ENCODE measurements around the gene ZXDC.

Gene ZXDC

DNA sequence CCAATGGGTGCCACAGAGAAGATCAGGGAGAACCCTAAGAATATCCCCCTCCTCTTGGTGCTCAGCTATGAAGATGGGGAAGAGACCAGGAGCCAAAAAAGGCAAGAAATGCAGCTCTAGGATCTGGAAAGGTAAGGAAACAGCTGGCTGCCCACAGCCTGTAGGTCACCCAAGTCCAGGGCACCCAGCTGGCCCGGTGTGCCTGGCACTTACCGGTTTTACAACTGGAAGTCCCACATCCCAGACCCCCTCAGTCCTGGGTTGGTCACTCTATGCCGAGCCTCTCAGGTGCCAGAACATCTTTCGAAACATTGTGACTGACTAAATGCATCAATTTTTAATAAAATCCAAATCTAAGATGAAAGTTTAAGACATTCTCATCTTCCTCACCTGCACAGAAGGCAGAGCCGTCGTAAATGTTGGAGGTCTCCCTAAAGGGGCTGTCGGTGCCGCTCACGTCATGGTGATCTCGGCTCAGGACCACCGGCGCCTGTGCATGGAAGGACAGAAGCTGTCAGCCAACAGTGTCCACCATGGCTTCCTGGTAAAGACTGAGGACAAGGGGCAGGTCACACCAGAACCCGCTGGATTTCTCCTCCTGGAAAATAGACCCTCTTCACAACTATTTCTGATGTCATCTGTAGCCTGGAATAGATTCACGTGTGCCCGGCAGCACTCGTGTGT lies 13.3 kb upstream of the ZXDC start:
- DNase-seq = no peak

DNA sequence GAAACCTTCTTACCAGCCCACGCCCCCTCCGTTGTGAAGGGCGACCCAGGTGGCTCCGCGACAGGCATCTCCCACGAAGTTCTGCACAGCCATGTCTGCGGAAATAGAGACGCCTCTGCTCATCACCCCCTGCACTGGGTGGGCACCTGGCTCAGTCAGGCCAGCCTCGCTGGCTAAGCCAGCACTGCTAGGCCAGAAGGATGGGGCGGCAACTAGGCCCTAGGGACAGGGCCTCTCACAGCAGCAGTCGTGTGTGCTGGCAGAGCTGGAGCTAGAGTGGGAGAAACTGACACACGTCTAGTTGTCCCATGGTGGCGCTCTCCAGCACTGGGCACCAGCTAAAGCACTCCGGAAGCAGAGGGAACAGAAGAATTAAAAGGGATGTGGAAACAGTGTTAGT lies 12.5 kb upstream of the ZXDC start:
- DNase-seq = no peak

DNA sequence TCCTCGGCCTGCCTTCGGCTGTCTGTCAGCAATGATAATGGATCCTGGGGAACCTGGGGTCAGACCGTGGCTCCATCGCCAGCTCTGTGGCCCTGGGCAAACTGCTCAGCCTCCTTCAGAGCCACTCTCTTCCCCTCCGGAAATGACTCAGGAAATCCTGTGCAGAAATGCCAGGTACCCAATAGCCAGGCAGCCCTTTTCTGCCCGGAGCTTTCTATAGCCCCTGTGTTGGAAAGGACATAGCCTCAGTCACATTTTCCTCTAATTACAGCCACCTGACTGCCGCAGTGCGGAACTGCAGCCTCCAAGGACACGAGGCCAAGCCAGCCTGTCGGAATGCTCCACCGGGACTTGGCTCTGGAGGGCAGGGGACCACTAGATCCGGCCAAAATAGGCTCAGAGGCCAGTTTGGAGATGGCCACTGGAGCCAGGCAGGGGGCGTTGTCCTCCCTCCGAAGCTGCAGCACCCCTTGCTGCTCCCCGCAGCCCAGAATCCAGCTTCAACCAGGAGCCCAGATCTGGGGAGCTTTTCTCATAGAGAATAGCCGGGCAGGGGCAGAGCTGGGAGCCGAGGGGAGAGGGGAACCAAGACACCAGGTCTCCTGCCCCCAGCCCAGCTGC lies 11.6 kb upstream of the ZXDC start:
- DNase-seq = no peak

DNA sequence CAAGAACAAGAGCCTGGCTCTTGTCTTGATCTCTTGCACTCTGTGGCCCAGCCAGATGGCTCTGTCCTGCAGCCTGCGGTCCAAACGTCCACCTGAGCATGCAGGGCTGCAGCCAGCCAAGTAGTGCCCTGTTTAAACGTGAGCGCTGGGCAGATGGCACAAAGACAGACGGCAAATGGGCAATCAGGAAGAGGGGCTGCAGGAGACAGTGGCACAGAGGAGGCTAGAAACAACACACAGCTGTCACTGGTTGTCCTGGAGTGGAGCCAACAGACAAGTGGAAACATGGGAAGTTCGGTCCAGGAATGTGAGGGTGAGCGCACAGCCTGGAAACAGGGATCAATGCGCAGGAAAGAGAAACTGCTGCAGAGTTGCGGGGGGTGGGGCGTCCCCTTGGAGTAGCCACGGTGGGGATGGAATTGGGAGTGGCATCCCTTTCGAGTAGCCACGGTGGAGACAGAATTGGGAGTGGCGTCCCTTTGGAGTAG lies 10.7 kb upstream of the ZXDC start:
- DNase-seq = no peak

DNA sequence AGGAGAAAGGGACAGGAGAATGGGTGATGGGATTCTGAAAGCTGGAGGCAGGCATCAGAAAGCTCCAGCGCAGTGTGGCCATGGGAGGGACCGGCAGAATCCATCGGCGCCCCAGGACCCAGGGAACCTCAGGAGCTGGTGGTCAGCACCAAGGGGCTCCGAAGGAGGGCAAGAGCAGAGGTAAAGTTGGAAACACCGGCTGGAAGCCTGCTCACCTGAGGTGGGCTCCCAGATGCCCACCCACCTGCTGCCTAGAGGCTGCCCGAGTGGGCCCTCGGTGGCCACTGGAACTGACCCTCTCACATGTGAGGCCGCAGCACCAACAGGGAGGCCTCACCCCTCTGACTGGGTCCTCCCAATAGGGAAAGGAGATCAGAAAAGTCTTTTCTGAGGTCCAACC lies 10.3 kb upstream of the ZXDC start:
- DNase-seq = no peak

DNA sequence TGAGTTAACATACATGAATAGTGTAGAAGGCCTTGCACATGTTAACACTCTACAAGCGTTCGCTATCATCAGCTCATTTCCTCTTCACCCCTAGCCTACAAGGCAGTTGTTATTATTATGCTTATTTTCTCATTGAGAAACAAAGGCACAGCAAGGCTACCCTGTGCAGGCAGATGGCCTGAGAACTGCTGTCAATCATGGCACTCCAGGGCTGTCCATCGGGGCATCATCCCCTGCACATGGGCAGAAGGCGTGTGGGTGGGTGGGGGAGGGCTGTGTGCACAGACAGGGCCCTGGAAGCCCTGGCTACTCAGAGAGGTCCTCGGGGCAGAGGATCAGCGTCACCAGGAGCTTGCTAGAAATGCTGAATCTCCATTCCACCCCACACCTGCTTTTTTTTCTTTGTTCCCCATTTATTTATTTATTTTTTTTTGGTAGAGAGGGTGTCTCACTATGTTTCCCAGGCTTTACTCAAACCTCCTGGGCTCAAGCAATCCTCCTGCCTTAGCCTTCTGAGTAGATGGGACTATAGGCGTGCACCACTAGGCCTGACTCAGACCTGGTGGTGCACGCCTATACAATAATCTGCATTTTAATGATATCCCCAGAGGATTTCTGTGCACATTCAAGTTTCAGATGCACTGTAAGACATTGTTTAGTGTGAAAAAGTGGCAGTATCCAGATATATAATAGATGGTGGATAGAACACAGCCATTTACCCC lies 9.6 kb upstream of the ZXDC start:
- no peak for DNase-seq

DNA sequence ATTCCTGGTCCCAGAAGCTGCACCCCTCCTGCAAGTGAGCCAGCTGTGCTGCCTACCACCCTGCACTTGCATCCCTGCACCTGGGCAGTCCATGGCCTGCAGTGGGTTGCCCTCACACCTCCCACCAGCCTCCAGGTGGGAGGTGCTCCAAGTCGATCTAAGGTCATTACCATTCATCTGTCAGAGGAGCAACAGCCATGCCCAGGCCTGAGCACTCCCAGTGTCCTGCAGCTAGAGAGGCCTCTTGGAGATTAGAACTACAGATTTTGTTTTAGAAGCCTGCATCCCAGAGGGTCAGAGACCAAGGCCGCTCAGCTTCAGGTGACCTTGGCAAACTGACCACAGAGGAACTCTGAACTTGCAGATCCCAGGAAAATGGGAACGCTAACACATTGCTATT lies 9.0 kb upstream of the ZXDC start:
- no peak for DNase-seq

DNA sequence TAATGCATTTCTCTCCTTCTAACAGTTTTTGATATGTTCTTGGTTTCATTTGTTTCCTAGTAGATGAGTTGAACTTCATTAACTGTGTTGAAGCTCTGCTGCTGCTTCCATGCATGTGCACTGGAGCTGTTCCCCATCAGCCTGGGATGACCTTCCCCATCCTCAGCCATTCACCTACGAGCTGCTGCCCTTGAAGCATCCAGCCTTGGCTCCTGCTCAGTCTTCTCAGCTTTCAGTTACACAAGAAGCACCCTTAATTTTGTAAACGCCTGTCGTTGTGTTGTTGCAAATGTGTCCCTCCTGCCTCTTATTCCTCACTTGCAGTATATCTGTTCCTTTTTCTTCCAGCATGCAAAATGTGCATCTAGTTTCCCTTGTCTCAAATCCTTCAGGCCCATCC lies 8.5 kb upstream of the ZXDC start:
- DNase-seq = no peak

DNA sequence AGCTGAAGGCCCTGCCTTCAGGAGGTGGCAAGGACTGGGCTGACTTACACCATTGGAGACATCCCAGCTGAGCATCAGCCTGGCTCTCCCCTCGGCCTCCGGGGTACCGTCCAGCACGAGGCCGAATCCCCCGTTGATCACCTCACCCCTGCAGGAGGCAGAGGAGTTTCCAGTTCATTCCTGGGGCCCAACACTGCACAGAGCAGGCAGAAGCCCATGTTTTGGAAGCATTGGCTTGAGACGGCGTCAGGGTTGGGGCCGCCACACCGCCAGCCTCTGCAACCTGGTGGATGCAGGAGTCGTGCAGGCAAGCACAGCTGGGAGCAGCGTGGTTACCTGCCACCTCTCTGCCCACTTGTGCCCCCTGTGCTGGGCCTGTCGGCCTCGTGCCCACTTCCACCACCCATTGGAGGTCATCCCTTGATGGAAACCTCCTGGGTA lies 7.7 kb upstream of the ZXDC start:
- DNase-seq = no peak

DNA sequence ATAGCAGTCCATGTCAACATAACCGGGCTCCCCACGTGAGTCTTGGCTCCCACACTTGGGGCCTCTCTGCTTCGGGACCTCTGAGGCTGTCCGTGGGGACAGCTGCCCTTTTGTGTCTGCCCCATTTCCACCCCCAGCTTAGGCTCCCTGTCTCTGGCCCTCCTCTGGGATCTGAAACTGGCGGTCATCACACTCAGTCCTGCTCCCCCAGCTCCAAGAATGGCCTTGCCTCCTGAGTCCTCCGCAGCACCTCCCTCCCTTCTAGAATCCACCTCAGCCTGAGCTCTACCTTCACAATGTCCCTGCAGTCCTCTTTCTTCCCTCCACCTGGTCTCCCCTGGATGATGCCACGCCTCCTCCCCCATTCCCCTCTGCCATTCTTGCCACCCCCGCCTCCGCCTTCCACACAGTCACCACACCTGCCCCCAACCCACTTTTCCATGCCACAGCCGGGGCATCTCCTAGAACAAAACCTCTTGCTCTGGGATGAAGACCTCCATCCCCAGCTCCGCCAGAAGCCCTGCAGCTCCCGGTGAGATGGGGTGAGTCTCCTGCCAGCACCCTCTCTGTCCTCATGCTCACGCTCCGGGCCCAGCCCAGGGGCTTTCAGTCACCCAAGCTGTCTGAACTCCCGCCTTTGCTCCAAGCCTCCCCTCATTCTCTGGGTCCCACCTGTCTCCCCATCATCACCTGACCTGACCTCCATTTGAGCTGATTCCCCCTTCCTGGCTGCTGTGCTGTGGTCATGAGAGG lies 7.0 kb upstream of the ZXDC start:
- no peak for DNase-seq

DNA sequence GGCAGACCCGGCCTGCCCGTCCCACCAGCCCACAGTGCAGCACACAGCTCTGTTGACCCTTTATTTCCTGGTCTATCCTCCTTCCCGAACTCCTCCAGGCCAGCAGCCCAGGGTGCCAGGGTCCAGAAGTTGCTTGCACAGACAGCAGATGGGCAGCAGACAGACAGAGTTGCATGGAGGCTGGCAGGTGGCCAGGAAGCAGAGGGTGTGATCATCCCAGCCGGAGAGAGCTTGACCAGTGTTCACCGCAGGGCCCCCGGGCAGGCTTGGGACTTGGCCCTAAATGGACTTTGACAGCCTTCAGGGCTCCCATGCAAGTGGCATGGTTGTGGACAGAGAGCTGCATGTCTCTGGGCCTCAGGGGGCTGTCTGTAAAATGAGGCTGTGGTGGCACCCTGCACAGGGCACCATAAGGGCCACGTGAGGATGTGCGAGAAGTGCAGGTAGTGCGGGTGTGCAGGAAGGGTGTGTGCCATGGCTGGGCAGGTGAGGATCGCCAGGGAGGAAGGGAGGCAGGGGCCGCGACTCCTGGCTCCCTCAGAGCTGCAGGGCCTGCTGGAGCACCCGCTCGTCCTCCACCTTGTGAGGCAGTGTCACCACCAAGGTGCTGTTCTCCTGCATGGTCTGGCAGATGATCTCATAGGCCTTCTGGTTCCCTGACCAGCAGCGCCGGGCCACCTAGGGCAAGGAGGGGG lies 6.3 kb upstream of the ZXDC start:
- no peak for DNase-seq

DNA sequence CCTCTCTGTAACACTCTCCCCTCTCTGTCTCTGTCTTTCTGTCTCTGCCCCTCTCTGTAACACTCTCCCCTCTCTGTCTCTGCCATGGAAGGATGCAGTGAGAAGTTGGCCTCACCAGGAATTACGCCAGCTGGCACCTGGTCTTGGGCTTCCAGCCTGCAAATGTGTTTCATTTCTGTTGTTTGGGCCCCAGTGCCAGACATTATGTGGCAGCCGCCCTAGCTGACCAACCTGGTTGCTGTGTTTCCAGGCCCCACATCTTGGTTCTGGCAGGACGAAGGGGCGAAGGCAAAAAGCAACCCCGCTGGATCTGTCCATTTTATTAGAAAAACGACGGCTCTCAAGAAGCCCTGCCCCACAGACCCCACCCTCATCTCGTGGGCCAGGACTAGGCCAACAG lies 5.2 kb upstream of the ZXDC start:
- DNase-seq = no peak

DNA sequence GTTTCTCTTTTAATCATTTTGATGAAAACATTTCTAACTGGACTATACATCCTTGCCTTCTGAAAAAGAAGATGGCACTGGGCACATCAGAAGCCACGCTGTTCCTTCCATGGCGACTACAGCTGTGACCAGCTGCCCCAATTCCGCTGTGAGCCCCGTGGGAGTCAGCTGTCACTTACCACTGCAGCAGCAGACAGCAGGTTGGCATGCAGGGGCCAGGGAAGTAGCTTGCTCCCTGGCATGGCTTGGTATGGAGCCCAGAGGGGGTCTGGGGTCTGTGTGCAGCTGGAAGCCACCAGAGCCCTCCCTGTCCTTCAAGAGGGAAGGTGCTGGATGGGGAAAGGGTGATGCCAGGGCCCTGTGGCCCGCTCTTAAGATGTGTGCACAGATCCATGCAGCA lies 4.5 kb upstream of the ZXDC start:
- no peak for DNase-seq

DNA sequence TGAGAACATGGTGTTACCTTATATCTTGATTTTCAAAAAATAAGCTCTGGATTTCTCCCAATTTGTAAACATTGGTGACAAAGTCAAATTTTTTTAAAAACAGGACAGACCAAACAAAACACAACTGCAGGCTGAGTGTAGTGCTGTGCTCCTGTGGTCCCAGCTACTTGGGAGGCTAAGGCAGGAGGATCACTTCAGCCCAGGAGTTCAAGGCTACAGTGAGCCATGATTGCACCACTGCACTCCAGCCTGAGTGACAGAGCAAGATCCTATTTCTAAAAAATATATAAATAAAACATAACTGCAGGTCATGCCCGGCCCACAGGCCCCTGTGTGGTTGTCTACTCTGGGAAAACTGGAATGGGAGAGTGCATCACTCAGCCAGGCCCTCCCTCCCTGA lies 4.0 kb upstream of the ZXDC start:
- DNase-seq = no peak

DNA sequence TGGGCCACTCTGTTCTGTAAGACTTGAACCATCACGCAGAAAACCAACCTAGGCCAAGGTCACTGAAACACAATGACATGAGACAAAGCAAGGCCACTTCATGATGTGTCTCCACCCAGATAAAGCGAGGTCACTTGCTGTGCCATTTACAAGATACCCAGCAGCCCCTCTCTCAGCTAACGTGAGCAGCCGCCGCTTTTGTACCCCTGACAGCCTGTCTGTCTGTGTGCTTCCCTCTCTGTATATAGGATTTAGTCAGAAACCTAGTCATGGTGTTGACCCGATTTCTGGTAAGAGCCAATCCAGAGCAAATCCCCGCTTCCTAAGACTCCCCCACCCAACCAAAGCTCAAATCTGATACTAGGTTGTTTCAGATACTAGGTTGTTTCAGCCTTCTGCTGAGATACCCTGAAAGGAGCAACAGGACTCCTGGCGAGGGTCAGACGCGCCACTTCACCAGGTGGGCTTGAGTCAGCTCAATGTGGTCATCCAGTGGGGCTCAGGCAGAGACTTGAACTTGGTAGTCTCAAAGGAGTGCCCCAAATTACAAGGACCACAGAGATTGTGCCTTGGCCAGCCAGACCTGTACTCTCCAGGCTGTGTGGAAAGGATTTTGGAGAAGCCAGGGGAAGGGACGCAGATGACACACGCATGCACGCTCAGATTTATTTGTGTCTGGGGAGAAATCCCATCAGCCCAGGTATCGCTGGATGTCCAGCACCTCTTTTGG lies 3.1 kb upstream of the ZXDC start:
- no peak for DNase-seq

DNA sequence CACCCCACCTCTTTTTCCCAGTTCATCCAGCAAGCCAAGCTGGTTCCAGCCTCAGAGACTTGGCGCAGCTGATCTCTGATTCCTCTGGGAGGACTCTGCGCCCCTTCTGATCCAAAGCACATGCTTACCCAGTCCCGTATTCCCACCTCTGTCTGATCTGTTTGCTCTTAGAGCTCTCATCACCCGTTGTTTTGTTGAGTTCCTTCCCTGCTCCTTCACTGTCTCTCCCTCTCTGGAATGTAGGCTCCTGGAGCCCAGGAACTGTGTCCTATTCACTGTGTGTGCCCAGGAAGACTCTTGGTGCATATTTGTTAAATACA lies 1.3 kb upstream of the ZXDC start:
- no peak for DNase-seq

DNA sequence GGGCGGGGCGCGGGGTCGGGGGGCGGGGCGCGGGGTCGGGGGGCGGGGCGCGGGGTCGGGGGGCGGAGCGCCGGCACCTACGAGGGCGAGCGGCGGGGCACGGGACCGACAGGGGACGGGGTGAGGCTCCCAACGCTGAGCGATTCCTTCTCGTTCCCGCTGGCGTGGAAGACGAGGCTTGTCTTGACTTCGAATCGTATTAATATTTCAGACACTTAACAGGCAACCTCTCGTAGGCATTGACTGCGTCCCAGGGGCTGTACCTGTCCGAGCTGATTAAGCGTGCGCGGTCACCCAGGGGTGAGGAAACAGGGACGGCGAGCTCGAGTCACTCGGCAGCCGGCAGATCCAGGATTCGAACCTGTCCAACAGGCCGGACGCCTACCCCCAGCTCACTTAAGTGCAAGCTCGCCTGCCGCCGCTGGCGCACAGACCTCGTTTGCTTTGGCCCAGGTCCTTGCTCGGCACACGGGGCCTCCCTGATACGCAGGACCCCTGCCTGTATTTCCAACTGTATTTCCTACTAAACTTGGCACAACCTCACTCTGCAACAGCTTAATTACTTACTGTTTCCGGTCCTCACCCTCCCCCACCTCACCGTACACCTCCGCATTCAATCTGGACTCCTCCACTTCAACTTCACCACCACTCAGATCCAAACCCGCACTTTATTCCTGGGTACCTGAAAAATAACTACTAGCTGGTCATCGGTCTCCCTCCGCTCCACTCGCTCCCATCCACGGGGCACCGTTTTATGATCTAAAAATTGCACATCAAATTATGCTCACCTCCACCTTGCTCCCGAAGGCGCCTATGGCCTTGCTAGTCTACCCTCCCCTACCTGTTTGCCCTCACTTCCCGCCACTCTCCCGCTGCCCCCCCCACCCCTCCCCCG lies 722 bp upstream of the ZXDC start:
- DNase-seq = no peak

DNA sequence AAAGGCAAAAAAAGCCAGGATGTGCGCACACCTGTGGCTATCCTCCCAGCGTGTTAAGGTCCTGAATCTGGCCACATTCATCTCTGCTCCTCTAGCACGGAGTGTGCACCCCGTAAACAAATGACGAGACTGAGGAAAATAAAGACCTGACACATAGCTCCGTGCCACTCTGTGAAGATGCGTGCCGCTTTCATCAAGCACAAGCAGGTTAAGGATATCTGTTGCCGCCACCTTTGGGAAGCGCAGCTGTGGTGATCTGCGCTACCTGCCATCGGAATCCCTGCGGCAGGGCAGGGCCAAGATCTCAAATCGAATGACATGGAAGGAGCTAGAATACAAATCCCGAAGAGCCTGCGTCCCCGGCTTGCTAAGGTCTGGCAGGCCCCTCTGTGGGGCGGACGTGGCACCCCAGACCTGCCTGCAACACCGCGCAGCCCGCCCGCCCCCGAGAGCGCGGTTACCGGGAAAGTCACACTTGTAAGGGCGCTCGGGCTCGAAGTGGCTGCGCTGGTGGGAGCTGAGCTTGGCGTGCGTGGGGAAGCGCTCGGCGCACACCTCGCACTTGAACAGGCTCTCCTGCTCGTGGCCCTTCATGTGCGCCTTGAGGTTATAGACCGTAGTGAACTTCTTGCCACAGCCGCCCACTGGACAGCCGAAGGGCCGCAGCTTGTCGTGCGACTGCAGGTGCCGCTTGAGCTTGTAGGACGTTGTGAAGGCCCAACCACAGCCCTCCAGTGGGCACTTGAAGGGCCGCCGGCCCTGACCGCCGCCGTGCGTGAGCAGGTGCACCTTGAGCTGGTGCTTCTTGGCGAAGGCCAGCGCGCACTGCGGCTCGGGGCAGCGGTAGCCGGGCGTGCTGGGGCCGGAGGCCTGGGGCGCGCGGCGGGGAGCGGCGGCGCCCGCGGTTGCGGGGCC lies 936 bp downstream of the ZXDC start:
- no peak for DNase-seq

DNA sequence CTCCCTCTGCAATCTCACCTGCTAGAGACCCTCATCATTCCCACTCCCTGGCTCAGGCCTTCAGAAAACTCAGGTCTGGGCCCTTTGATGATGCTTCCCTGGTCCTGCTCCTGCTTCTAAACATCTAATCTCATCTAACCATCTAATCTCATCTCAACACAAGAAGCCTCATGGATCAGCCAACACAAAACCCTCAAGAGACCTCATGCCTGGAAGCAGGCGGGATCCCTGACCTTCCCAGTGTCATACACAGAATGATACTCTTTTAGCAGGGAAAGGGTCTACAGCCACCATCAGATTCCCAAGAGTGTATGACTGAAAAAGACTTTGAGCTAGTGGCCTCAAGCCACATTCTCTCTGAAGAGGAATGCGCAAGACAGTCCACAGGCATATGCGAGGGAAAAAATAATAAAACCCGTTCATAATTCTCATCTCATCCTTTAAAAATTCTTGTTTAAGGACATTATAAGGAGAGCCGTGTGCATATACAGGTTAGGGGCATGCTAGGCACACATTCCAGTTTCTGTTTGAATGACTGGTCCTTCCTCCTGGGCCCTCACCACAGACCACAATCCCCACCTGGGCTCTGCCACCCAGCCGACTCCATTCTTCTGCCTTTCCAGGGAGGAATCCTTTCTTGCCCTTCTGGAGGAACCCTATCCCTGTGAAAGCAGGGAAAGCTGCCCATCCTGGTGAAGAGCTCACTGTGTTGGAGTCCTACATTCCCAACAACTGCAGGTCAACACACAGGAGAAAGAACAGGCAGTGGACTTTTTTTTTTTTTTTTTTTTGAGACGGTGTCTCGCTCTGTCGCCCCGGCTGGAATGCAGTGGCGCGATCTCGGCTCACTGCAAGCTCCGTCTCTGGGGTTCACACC lies 2.2 kb downstream of the ZXDC start:
- DNase-seq = no peak
